SW 1271 (cell line): ENCODE data around the gene UBL4A.

Experiments
- DNase-seq, 2 experiments: peaks; one replicate each; lab custom pipeline; 2025; lab: John Stamatoyannopoulos, UW

Gene UBL4A

GRCh38 chrX:154463611-154464220, 22.7 kb downstream of the UBL4A start:
- DNase-seq, result no peak

GRCh38 chrX:154462396-154462795, 24.0 kb downstream of the UBL4A start:
- no peak for DNase-seq

- DNase-seq, result no peak
Measured at GRCh38 chrX:154460326-154460725, 26.1 kb downstream of the UBL4A start.

GRCh38 chrX:154459832-154460231, 26.6 kb downstream of the UBL4A start:
- DNase-seq, result no peak

GRCh38 chrX:154458954-154459778, 27.2 kb downstream of the UBL4A start:
- DNase-seq, result peak in 1 of 2 experiments; percentile 9

GRCh38 chrX:154458116-154458953, 28.1 kb downstream of the UBL4A start, which contains the start of gene PLXNA3:
Gene PLXNA3 (plus strand): TSS chrX:154458281. CDS start chrX:154460184, 1,903 bp downstream.
- peak in 1 of 2 experiments; percentile 4 for DNase-seq

GRCh38 chrX:154457491-154458115, 28.8 kb downstream of the UBL4A start:
- DNase-seq, result peak in 1 of 2 experiments; percentile 14

- no peak for DNase-seq
Measured at GRCh38 chrX:154452823-154453222, 33.6 kb downstream of the UBL4A start.

- DNase-seq, result no peak
Measured at GRCh38 chrX:154450312-154450711, 36.1 kb downstream of the UBL4A start.

- no peak for DNase-seq
Measured at GRCh38 chrX:154449618-154450017, 36.8 kb downstream of the UBL4A start.

- DNase-seq, result no peak
Measured at GRCh38 chrX:154448484-154448883, 37.9 kb downstream of the UBL4A start.

GRCh38 chrX:154446430-154446829, 40.0 kb downstream of the UBL4A start:
- no peak for DNase-seq

- no peak for DNase-seq
Measured at GRCh38 chrX:154445776-154446175, 40.6 kb downstream of the UBL4A start.

GRCh38 chrX:154444755-154445246, 41.6 kb downstream of the UBL4A start:
- no peak for DNase-seq

- peak in 1 of 2 experiments; percentile 54 for DNase-seq
Measured at GRCh38 chrX:154443992-154444754, 42.2 kb downstream of the UBL4A start, which contains the start of gene FAM50A. Gene FAM50A (plus strand): TSS chrX:154444141. CDS start chrX:154444236, 95 bp downstream.

- peak in 1 of 2 experiments; percentile 30 for DNase-seq
Measured at GRCh38 chrX:154443479-154443910, 42.9 kb downstream of the UBL4A start.

GRCh38 chrX:154441984-154442707, 44.3 kb downstream of the UBL4A start:
- no peak for DNase-seq

- no peak for DNase-seq
Measured at GRCh38 chrX:154441564-154441963, 44.9 kb downstream of the UBL4A start.

GRCh38 chrX:154440623-154441357, 45.6 kb downstream of the UBL4A start:
- no peak for DNase-seq
